ENCODE results near the gene STYX. TPM values are rescaled to one million over a fixed set of nuclear protein-coding genes. Genes with fewer than 3 reads are reported as not detected.

STYX gene
- total RNA-seq, 1 experiment from 2014 or later, result 16.3 TPM

DNA sequence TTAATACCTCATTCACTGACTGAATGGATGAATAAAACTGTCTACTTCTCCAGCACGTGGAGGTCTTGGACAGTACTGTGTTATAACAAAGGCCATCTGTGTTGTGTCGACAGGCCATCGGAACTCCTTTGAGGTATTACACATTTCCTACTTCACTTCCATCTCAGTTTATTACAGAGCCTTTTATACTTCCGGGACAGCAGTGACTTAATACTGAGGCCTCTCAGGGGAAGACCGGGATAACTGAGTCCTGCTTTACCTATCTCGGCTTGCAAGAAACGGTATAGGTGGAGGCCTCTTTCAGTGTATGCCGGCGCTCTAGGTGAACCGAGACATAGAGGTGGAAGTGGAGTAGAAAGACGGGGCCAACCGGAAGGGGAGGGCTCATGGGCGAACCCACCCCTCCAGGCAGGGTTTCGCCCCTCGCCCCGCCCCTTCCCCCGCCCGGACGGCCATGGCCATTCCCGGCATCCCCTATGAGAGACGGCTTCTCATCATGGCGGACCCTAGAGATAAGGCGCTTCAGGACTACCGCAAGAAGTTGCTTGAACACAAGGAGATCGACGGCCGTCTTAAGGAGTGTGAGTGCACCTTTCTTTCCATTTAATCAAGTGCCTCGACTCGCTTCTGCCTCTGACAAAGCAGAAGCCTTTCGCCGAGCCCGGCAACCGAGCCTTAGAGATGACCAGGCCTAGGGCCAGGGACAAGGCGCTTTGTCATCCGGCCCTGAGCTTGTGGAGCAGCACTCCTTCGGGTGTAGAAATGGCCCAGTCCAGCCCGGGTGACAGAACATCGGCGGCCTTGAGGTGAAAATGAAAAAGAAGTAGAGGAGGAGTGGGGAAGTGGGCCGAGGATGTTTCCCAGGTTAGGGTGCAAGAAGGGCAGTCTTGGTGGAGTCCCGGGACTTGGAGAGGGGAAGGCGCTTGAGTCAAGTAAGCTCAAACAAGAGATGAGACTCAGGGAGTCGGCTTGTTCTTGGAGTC is 23.0 kb upstream of the STYX start, which contains the start of gene PSMC6 (continued):
- TF ChIP-seq RAD21 (IDR thresholded peaks at IDR 0.05; ENCODE audit: low read depth), result peak; percentile 12; the same call in 1 of the 2 replicates
- TF ChIP-seq POLR2A (IDR thresholded peaks at IDR 0.05; ENCODE audit: borderline replicate concordance, extremely low read depth, insufficient read depth, insufficient read length), result peak; percentile 95

GRCh38 chr14:52711666-52712065 is 18.3 kb upstream of the STYX start:
- no peaks in the 10 kb centered on the region for H3K9me2 ChIP-seq (ENCODE audit: insufficient read depth)
- H3K27ac ChIP-seq (ENCODE audit: low read depth, low read length), result no peak overlapping the region
- no peak for DNase-seq (ENCODE audit: low read depth, low spot score)
- no peaks in the 10 kb centered on the region for H3K9me3 ChIP-seq (ENCODE audit: control insufficient read depth in 1 of 2, insufficient read depth in 1 of 2, low read depth in 1 of 2, low read length in 2 of 2)
- peaks cover 8% of the 10 kb centered on the region; the same call in 1 of the 2 replicates for H4K20me1 ChIP-seq (ENCODE audit: insufficient read depth)
- H3K4me2 ChIP-seq (ENCODE audit: low read length), result no peak overlapping the region
- H3K36me3 ChIP-seq (ENCODE audit: control insufficient read depth in 1 of 2, insufficient read depth in 2 of 2, low read length in 2 of 2), result peaks cover 55 to 75% of the 10 kb centered on the region in 2 experiments
- no peak for ATAC-seq
- POLR2A ChIA-PET, result interaction anchor here (1.2 kb wide), 1 partner anchor 18 kb away, joined by 3 read pairs; the partner anchor contains the start of gene STYX
- no peak overlapping the region for H3K9ac ChIP-seq (ENCODE audit: low read length)
- CTCF ChIA-PET, result no interaction called here
- no TSS peak for BruUV-seq (replicated peaks)
- no peaks in the 10 kb centered on the region for H3K27me3 ChIP-seq (ENCODE audit: insufficient read depth, low read length)
- RAD21 ChIA-PET (ENCODE audit: low non-redundant PET in 1 of 2, low total read pairs in 2 of 2, uncharacterized antibody in 2 of 2, unreplicated experiment in 2 of 2), result no interaction called here
- intact Hi-C loops (cut with micrococcal nuclease), result no loop called here
- H3K4me1 ChIP-seq (ENCODE audit: control insufficient read depth in 1 of 2, insufficient read depth in 2 of 2, low read length in 2 of 2), result peaks cover 5 to 7% of the 10 kb centered on the region in 2 experiments; a peak in 3 of 4 replicates
- H2AFZ ChIP-seq (ENCODE audit: low read depth, low read length, poor library complexity, severe bottlenecking), result no peak overlapping the region
- no peak overlapping the region for H3K4me3 ChIP-seq (replicated peaks in 1 of 2; ENCODE audit: low read depth in 1 of 2, low read length in 2 of 2)
- H3K79me2 ChIP-seq (ENCODE audit: insufficient read depth, low read length), result peaks cover 82% of the 10 kb centered on the region
- TF ChIP-seq YY1 (IDR thresholded peaks at IDR 0.05; ENCODE audit: extremely low read depth, insufficient replicate concordance, low read depth, low read length) (no peak), FOSL1 (IDR thresholded peaks at IDR 0.05; ENCODE audit: low read depth) (no peak), EZH2phosphoT487 (IDR thresholded peaks at IDR 0.05; ENCODE audit: borderline replicate concordance) (no peak), CBX3 (IDR thresholded peaks at IDR 0.05; ENCODE audit: low read depth) (no peak), POLR2A (IDR thresholded peaks at IDR 0.05; ENCODE audit: borderline replicate concordance, extremely low read depth, insufficient read depth, insufficient read length) (no peak), EGR1 (IDR thresholded peaks at IDR 0.05; ENCODE audit: low read depth) (no peak), TCF7L2 (IDR thresholded peaks at IDR 0.05; ENCODE audit: borderline replicate concordance, extremely low read depth, insufficient read depth, insufficient read length) (no peak), ZNF274 (IDR thresholded peaks at IDR 0.05; ENCODE audit: low read depth, low read length) (no peak), SRF (IDR thresholded peaks at IDR 0.05; ENCODE audit: low read depth) (no peak), POLR2AphosphoS5 (IDR thresholded peaks at IDR 0.05; ENCODE audit: low read depth, low read length) (no peak), SP1 (IDR thresholded peaks at IDR 0.05; ENCODE audit: low read depth) (no peak), REST (IDR thresholded peaks at IDR 0.05; ENCODE audit: low read depth) (no peak)
- TF ChIP-seq, protein P1, sequence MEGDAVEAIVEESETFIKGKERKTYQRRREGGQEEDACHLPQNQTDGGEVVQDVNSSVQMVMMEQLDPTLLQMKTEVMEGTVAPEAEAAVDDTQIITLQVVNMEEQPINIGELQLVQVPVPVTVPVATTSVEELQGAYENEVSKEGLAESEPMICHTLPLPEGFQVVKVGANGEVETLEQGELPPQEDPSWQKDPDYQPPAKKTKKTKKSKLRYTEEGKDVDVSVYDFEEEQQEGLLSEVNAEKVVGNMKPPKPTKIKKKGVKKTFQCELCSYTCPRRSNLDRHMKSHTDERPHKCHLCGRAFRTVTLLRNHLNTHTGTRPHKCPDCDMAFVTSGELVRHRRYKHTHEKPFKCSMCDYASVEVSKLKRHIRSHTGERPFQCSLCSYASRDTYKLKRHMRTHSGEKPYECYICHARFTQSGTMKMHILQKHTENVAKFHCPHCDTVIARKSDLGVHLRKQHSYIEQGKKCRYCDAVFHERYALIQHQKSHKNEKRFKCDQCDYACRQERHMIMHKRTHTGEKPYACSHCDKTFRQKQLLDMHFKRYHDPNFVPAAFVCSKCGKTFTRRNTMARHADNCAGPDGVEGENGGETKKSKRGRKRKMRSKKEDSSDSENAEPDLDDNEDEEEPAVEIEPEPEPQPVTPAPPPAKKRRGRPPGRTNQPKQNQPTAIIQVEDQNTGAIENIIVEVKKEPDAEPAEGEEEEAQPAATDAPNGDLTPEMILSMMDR (IDR thresholded peaks at IDR 0.05 in 2 of 3, conservative IDR thresholded peaks at IDR 0.05 in 1 of 3; ENCODE audit: borderline replicate concordance in 1 of 3, insufficient read depth in 1 of 3, low read depth in 2 of 3, low read length in 2 of 3), result no peak
- TF ChIP-seq, protein P2, sequence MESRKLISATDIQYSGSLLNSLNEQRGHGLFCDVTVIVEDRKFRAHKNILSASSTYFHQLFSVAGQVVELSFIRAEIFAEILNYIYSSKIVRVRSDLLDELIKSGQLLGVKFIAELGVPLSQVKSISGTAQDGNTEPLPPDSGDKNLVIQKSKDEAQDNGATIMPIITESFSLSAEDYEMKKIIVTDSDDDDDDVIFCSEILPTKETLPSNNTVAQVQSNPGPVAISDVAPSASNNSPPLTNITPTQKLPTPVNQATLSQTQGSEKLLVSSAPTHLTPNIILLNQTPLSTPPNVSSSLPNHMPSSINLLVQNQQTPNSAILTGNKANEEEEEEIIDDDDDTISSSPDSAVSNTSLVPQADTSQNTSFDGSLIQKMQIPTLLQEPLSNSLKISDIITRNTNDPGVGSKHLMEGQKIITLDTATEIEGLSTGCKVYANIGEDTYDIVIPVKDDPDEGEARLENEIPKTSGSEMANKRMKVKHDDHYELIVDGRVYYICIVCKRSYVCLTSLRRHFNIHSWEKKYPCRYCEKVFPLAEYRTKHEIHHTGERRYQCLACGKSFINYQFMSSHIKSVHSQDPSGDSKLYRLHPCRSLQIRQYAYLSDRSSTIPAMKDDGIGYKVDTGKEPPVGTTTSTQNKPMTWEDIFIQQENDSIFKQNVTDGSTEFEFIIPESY (IDR thresholded peaks at IDR 0.05; ENCODE audit: extremely low read depth, insufficient replicate concordance, low read length), result no peak
